IPS-15b (cell line): ENCODE data around the gene GKAP1.
"Not testable (repeated sequence)": the region's sequence is repeated elsewhere in the genome, so short reads cannot be mapped to it uniquely, and the experiment has no call there.

Experiments used
- H3K27me3 ChIP-seq: one replicate; pipeline ENCODE4 v1.6.1; 2013; ENCODE audit warnings: low read length; ENCODE audit not compliant: control insufficient read depth, insufficient read depth
- H3K36me3 ChIP-seq: one replicate; pipeline ENCODE4 v1.6.1; 2013; ENCODE audit warnings: low read length; ENCODE audit not compliant: control insufficient read depth, insufficient read depth
- H3K4me1 ChIP-seq: one replicate; pipeline ENCODE4 v1.6.1; 2013; ENCODE audit warnings: mild to moderate bottlenecking, low read length; ENCODE audit not compliant: control insufficient read depth, insufficient read depth
- H3K4me3 ChIP-seq: one replicate; pipeline ENCODE4 v1.5.1; 2013; ENCODE audit warnings: low read depth, low read length
- H3K9ac ChIP-seq: one replicate; pipeline ENCODE4 v1.6.1; 2013; ENCODE audit warnings: low read depth, mild to moderate bottlenecking, low read length
- H3K9me3 ChIP-seq: one replicate; pipeline ENCODE4 v1.6.1; 2013; ENCODE audit warnings: mild to moderate bottlenecking, low read length; ENCODE audit not compliant: control insufficient read depth, insufficient read depth

Gene GKAP1

GRCh38 chr9:83817356-83818278 is at the start of gene GKAP1:
Gene GKAP1, minus strand, starts transcription at chr9:83817769. Its CDS starts 11,252 bp downstream, at chr9:83806517.
- peaks cover 17% of the 10 kb centered on the region for H3K27me3 ChIP-seq
- peak within 1 kb of the TSS; percentile 58 for H3K4me3 ChIP-seq
- not testable (repeated sequence) for H3K36me3 ChIP-seq, H3K4me1 ChIP-seq, H3K9me3 ChIP-seq
- H3K9ac ChIP-seq, result peak within 1 kb of the TSS; percentile 60

DNA sequence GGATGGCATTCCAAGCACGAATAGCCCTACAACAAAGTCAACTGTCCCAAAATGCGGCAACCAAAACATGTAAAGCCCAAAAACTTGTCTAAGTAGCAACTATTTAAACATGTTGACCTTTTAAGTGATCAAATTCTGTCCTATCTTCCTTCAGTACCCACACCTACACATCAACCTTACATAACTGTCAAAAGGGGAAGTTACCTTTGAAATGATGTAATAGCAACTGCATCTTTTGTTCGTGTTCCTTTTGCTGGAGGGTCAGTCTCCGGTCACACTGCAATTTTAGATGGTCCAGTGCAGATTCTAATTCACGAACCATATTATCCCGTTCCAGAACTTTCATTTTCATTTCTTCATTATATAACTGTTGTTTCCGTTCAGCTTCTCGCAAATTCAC is 32.3 kb upstream of the GKAP1 start:
- H3K9ac ChIP-seq, H3K36me3 ChIP-seq, H3K4me3 ChIP-seq, H3K27me3 ChIP-seq, H3K9me3 ChIP-seq, H3K4me1 ChIP-seq: not testable (repeated sequence)

GRCh38 chr9:83837070-83837643 is 19.6 kb upstream of the GKAP1 start:
- H3K27me3 ChIP-seq, H3K9ac ChIP-seq, H3K36me3 ChIP-seq, H3K4me3 ChIP-seq, H3K4me1 ChIP-seq, H3K9me3 ChIP-seq: not testable (repeated sequence)

GRCh38 chr9:83830426-83831071 is 13.0 kb upstream of the GKAP1 start:
- H3K9ac ChIP-seq, H3K36me3 ChIP-seq, H3K9me3 ChIP-seq, H3K4me3 ChIP-seq, H3K4me1 ChIP-seq, H3K27me3 ChIP-seq: not testable (repeated sequence)

DNA sequence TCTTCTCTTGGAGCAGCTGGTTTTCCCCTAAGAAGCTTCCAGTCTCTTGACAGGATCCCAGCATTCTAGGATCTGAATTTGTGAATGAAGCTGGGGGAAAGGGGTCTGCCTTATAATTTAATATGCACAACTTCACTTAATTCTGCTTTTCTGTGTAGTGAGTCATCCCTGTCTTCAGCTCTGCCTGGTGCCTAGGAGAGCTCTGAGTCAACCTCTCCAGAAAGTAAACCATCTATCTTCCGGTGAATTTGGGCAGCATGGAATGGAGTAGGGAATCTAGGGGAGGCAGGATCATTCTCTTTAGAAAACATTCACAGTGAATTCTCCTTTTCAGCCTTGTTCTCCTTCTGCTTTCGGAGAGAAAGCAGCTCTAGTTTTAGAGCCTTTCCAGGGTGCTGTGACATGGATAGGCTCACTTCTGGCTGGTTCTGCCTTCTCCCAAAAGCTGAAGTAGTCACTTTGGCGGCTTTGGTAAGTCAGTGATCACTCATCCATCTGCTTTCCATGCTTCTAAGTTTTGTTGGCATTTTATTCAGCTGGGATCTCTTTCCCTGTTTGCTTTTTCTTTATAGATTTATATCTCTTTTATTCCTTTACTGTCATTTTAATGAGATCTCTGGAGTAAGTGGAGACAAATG is 7.5 kb upstream of the GKAP1 start:
- not testable (repeated sequence) for H3K36me3 ChIP-seq, H3K4me3 ChIP-seq

DNA sequence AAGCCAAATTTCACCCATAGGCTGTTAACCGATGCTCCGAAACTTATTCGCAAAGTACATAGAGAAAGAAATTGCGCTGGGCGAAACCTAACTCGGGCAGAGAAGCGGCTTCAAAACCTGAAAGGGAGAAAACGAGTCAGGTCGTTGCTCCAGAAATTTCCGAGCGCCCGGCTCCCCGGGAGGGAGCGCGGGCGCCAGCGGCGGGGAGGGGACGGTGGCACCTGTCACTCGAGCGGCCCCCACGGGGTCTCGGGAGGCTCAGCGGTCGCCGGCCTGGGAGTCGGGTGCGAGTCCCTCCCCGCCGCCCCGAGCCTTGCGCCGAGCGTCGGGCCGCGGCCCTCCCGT is 586 bp downstream of the GKAP1 start:
- H3K27me3 ChIP-seq, result peaks cover 17% of the 10 kb centered on the region
- not testable (repeated sequence) for H3K9ac ChIP-seq

More for the DNA sequence above, 7.5 kb upstream of the GKAP1 start:
- not testable (repeated sequence) for H3K9ac ChIP-seq, H3K9me3 ChIP-seq, H3K27me3 ChIP-seq, H3K4me1 ChIP-seq

DNA sequence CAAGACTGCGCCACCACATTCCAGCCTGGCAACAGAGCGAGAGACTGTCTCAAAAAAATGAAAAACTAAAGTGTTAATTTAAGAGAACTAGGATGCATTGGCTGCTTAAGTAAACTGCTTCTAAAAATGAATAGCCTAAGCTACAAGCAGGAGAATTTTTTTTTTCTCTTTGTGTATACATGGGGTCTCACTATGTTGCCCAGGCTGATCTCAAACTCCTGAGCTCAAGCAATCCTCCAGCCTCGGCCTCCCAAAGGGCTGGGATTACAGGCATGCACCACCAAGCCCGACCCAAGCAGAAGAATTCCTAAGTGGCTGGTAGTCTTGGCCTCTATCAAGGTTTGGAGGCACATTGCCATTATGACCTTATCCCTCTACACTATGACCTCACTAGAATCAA is 2.4 kb downstream of the GKAP1 start:
- H3K4me3 ChIP-seq, H3K9ac ChIP-seq, H3K9me3 ChIP-seq, H3K36me3 ChIP-seq, H3K4me1 ChIP-seq: not testable (repeated sequence)
- peaks cover 17% of the 10 kb centered on the region for H3K27me3 ChIP-seq

More for the DNA sequence above, 586 bp downstream of the GKAP1 start:
- H3K4me1 ChIP-seq, H3K36me3 ChIP-seq, H3K9me3 ChIP-seq: not testable (repeated sequence)
- H3K4me3 ChIP-seq, result peak overlapping the region; percentile 49

DNA sequence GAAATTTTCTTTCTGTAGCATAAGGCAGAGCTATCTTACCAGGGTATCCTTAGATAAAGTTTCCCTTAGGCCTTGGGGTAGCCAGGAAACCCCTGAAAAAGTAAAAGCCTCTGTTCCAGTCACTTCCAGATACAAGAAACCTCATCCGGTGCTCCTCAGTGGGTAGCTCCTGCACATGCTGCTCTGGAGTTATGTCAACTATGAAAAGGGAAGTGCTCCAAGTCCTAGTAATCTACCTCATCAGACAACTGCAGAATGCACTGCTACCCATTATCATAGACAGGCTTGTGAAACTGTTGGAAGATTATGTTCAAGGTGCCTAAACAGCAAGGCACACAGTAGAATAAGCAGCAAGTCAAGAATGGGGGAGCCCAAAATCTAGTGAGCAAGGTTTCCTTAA is 8.4 kb downstream of the GKAP1 start:
- H3K36me3 ChIP-seq, H3K4me1 ChIP-seq, H3K9me3 ChIP-seq, H3K9ac ChIP-seq, H3K4me3 ChIP-seq, H3K27me3 ChIP-seq: not testable (repeated sequence)

- not testable (repeated sequence) for H3K36me3 ChIP-seq, H3K4me1 ChIP-seq, H3K9me3 ChIP-seq, H3K9ac ChIP-seq, H3K27me3 ChIP-seq, H3K4me3 ChIP-seq
Observed at GRCh38 chr9:83804454-83804853, 13.1 kb downstream of the GKAP1 start.

GRCh38 chr9:83803941-83804340 is 13.6 kb downstream of the GKAP1 start:
- H3K36me3 ChIP-seq, H3K4me1 ChIP-seq, H3K9me3 ChIP-seq, H3K9ac ChIP-seq, H3K4me3 ChIP-seq, H3K27me3 ChIP-seq: not testable (repeated sequence)

DNA sequence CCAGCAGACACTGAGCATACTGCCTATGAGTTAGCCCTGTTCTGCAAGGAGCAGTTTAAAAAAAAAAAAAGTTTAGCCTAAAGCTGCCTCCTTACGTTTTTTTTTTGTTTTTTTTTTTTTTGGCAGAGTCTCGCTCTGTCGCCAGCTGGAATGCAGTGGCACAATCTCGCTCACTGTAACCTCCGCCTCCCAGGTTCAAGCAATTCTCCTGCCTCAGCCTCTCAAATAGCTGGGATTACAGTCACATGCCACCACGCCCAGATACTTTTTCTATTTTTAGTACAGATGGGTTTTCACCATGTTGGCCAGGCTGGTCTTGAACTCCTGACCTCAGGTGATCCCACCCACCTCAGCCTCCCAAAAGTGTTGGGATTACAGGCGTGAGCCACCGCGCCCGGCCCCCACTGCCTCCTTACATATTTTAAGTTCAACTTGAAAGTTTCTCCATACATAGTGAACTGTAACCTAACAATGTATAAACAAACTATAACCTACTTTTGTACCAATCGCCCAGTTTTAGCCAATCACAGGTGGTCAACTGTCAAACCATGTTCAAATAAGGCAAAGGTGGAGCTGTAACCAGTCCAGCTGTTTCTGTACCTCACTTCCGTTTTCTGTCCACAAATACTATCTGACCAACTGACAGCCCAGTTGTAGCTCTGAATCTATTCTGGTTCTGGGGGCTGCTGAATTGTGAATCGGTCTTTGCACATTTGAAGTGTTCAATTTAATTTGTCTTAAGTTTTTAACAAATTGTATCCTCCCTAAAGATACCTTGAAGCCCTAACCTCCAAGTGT is 17.1 kb downstream of the GKAP1 start:
- Histone ChIP-seq H3K9me3 (no peaks in the 10 kb centered on the region), H3K27me3 (no peaks in the 10 kb centered on the region), H3K4me3 (no peak overlapping the region), H3K9ac (no peak overlapping the region), H3K4me1 (no peaks in the 10 kb centered on the region), H3K36me3 (no peaks in the 10 kb centered on the region)
